ENCODE results near the gene ANKH.

Gene ANKH

DNA sequence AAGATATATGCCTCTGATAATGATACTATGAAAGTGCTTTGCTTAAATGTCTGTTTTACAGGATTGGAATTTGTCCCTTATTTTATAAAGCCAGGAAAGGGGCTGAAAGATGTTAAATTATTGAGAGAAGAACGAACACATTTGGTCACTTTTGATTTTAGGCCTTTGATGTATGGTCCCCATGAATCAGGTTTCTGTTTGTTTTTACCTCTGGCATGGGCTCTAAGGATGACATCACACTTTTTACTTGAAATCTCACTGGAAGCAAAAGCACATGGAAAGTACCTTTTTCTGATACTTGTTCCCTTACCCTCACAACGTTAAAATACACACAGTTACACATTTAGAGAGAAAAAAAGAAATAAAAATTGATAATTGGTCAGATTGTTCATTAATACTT lies 200.2 kb downstream of the ANKH start:
- DNase-seq (ENCODE audit: low read depth): peak; percentile 33
- no peak for TF ChIP-seq CTCF (IDR thresholded peaks at IDR 0.05; ENCODE audit: low read length, missing control alignments)

DNA sequence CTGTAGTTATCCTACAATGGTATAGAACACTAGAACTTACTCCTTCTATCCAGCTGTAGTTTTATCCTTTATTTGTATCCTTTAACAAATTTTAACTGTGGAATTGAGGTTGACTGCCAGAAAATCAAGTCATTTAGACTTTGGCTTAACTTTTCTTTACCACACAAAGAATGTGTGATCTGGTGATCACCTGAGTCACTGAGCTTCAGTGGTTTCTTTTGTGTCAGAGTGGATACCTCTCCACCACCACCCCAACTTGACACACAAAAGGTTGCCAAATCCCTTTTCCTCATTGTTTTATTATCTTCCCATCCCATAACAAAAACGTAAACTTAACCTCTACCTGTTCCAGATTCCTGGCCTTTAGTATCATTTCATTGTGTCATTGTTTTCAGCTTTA lies 201.6 kb downstream of the ANKH start:
- DNase-seq (ENCODE audit: low read depth): no peak
- TF ChIP-seq CTCF (IDR thresholded peaks at IDR 0.05; ENCODE audit: low read length, missing control alignments): no peak
- no peak overlapping the region for H3K4me3 ChIP-seq (replicated peaks; ENCODE audit: low read depth, low read length)

More for the DNA sequence above, 200.2 kb downstream of the ANKH start:
- H3K4me3 ChIP-seq (replicated peaks; ENCODE audit: low read depth, low read length): no peak overlapping the region

- H3K4me3 ChIP-seq (replicated peaks; ENCODE audit: low read depth, low read length): no peak overlapping the region
- no peak for TF ChIP-seq CTCF (IDR thresholded peaks at IDR 0.05; ENCODE audit: low read length, missing control alignments)
- no peak for DNase-seq (ENCODE audit: low read depth)
Observed at GRCh38 chr5:14669415-14669814, 202.2 kb downstream of the ANKH start.

GRCh38 chr5:14668181-14668591 lies 203.4 kb downstream of the ANKH start:
- H3K4me3 ChIP-seq (replicated peaks; ENCODE audit: low read depth, low read length): no peak overlapping the region
- TF ChIP-seq CTCF (IDR thresholded peaks at IDR 0.05; ENCODE audit: low read length, missing control alignments): no peak
- DNase-seq (ENCODE audit: low read depth): no peak

DNA sequence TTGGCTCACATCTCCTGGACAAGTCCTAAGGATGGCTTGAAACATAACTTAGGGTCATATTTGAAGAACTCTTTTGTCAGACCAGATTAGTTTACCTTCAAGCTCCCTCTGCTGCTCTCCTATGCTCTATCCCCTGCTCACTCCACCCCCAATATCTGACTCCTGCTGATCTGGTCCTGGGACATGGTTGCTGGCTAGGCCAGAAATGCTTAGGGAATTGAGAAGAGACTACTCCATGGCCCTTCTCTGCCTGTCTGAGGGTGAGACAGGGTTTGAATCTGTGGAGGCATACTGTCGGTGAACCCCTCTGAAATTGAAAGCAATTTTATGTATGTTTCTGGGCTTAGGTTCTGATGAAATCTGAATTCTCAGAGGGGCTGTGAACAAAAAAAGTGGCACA lies 203.8 kb downstream of the ANKH start:
- no peak for DNase-seq (ENCODE audit: low read depth)
- TF ChIP-seq CTCF (IDR thresholded peaks at IDR 0.05; ENCODE audit: low read length, missing control alignments): no peak
- H3K4me3 ChIP-seq (replicated peaks; ENCODE audit: low read depth, low read length): no peak overlapping the region

- no peak overlapping the region for H3K4me3 ChIP-seq (replicated peaks; ENCODE audit: low read depth, low read length)
- TF ChIP-seq CTCF (IDR thresholded peaks at IDR 0.05; ENCODE audit: low read length, missing control alignments): no peak
- no peak for DNase-seq (ENCODE audit: low read depth)
Observed at GRCh38 chr5:14667290-14667689, 204.3 kb downstream of the ANKH start.

GRCh38 chr5:14666357-14666756 lies 205.2 kb downstream of the ANKH start:
- TF ChIP-seq CTCF (IDR thresholded peaks at IDR 0.05; ENCODE audit: low read length, missing control alignments): no peak
- H3K4me3 ChIP-seq (replicated peaks; ENCODE audit: low read depth, low read length): peak overlapping the region; percentile 76

More at GRCh38 chr5:14666357-14666756, 205.2 kb downstream of the ANKH start:
- DNase-seq (ENCODE audit: low read depth): no peak
